SK-N-SH (cell line): Measurements from ENCODE around the gene NR2C2. TPM values are rescaled to one million over a fixed set of nuclear protein-coding genes. Genes with fewer than 3 reads are reported as not detected.

Source experiments
- CTCF ChIA-PET: fragments of 300-600, 350-600 bp; formaldehyde crosslinking; extraction: SDS; loops from one replicate; lab custom pipeline; 2021; lab: Yijun Ruan, JAX
- POLR2A ChIA-PET: fragments of 350-600 bp; sonication (Branson Sonifier 250); formaldehyde crosslinking; extraction: SDS; loops from one replicate; lab custom pipeline; 2020; ENCODE audit warnings: antibody characterized with exemption, inconsistent platforms; lab: Yijun Ruan, JAX
- DNase-seq: peaks from one replicate; pipeline ENCODE4 v3.0.0; 2012
- H2AFZ ChIP-seq: fragments of 200-600 bp; sonication (generic); 2 replicates; pipeline ENCODE4 v1.8.1; 2016; ENCODE audit warnings: antibody characterized with exemption, mild to moderate bottlenecking, low read depth
- H3F3A ChIP-seq: fragments of 200-600 bp; sonication (generic); replicated peaks from 2 replicates; pipeline ENCODE3; 2016; ENCODE audit warnings: antibody characterized with exemption, mild to moderate bottlenecking; ENCODE audit not compliant: insufficient read depth
- H3K27ac ChIP-seq, 2 experiments: fragments of 200-500 bp in 1 of 2; fragments of 200-600 bp in 1 of 2; sonication (Bioruptor generic) in 1 of 2; sonication (generic), shearing (Covaris generic) in 1 of 2; 2 replicates each; pipeline versions ENCODE4 v1.5.1 to v1.6.1; 2014 to 2016; ENCODE audit warnings: low read depth in 2 of 2, inconsistent platforms in 1 of 2, low read length in 1 of 2, mild to moderate bottlenecking in 1 of 2, mixed read lengths in 1 of 2
- H3K27me3 ChIP-seq: fragments of 200-600 bp; sonication (generic), shearing (Covaris generic); 2 replicates; pipeline ENCODE4 v1.6.1; 2016; ENCODE audit warnings: mixed run types; ENCODE audit not compliant: insufficient read depth
- H3K36me3 ChIP-seq, 2 experiments: fragments of 200-500 bp in 1 of 2; fragments of 200-600 bp in 1 of 2; sonication (Bioruptor generic) in 1 of 2; sonication (generic) in 1 of 2; replicated peaks in 1 of 2; 2 replicates each; pipeline versions ENCODE3 to v1.5.1; 2014 to 2016; ENCODE audit warnings: low read length in 1 of 2, mild to moderate bottlenecking in 1 of 2; ENCODE audit not compliant: insufficient read depth in 2 of 2, control insufficient read depth in 1 of 2
- H3K4me1 ChIP-seq, 2 experiments: fragments of 200-500 bp in 1 of 2; fragments of 200-600 bp in 1 of 2; sonication (Bioruptor generic) in 1 of 2; sonication (generic), shearing (Covaris generic) in 1 of 2; 2 replicates each; pipeline versions ENCODE4 v1.5.1 to v1.6.1; 2014 to 2016; ENCODE audit warnings: low read depth in 1 of 2, low read length in 1 of 2, mixed run types in 1 of 2; ENCODE audit not compliant: insufficient read depth in 2 of 2, control insufficient read depth in 1 of 2
- H3K4me2 ChIP-seq: fragments of 200-600 bp; sonication (generic), shearing (Covaris generic); 2 replicates; pipeline ENCODE4 v1.6.1; 2017; ENCODE audit warnings: mixed run types
- H3K4me3 ChIP-seq, 2 experiments: fragments of 200-500 bp in 1 of 2; fragments of 200-600 bp in 1 of 2; sonication (Bioruptor generic) in 1 of 2; sonication (generic), shearing (Covaris generic) in 1 of 2; 2 replicates each; pipeline versions ENCODE4 v1.5.1 to v1.8.1; 2014 to 2016; ENCODE audit warnings: low read depth in 2 of 2, inconsistent platforms in 1 of 2, low read length in 1 of 2, mild to moderate bottlenecking in 1 of 2, mixed read lengths in 1 of 2, moderate library complexity in 1 of 2
- H3K79me2 ChIP-seq: fragments of 200-600 bp; sonication (generic); 2 replicates; pipeline ENCODE4 v1.8.1; 2017; ENCODE audit warnings: mild to moderate bottlenecking; ENCODE audit not compliant: insufficient read depth
- H3K9ac ChIP-seq: fragments of 200-600 bp; sonication (generic); 2 replicates; pipeline ENCODE4 v1.6.1; 2017; ENCODE audit warnings: mixed run types
- H3K9me2 ChIP-seq: fragments of 200-600 bp; sonication (generic); 2 replicates; pipeline ENCODE4 v1.6.1; 2017; ENCODE audit warnings: mixed run types
- H3K9me3 ChIP-seq: fragments of 200-600 bp; sonication (generic); 2 replicates; pipeline ENCODE4 v1.6.1; 2017; ENCODE audit warnings: mixed run types, mild to moderate bottlenecking, moderate library complexity
- H4K20me1 ChIP-seq: fragments of 200-600 bp; sonication (generic); 2 replicates; pipeline ENCODE4 v1.6.1; 2017; ENCODE audit warnings: mild to moderate bottlenecking, mixed run types; ENCODE audit not compliant: insufficient read depth
- EP300 ChIP-seq, 2 experiments: IDR thresholded peaks; 2 replicates each; pipeline versions ENCODE4 v1.4.0 to v1.6.1; 2012; ENCODE audit warnings: borderline replicate concordance in 1 of 2, low read depth in 1 of 2, low read length in 1 of 2
- EZH2phosphoT487 ChIP-seq: fragments of 200-600 bp; sonication (generic); IDR thresholded peaks from 2 replicates; pipeline ENCODE4 v1.6.1; 2017; ENCODE audit warnings: low read depth, mixed run types, mild to moderate bottlenecking, antibody characterized with exemption, moderate library complexity, borderline replicate concordance
- FOSL2 ChIP-seq: IDR thresholded peaks from 2 replicates; pipeline ENCODE4 v1.4.0; 2012; ENCODE audit warnings: low read depth, mild to moderate bottlenecking, moderate library complexity, borderline replicate concordance
- FOXJ3 ChIP-seq: sonication (generic); formaldehyde crosslinking; IDR thresholded peaks from 2 replicates; pipeline ENCODE4 v1.5.1; 2020; ENCODE audit warnings: mild to moderate bottlenecking, missing genetic modification reagents
- FOXM1 ChIP-seq: IDR thresholded peaks from 2 replicates; pipeline ENCODE4 v1.4.0; 2012; ENCODE audit warnings: low read depth, mild to moderate bottlenecking
- GATA2 ChIP-seq: sonication (generic); formaldehyde crosslinking; IDR thresholded peaks from 2 replicates; pipeline ENCODE4 v1.5.0; 2020; ENCODE audit warnings: mild to moderate bottlenecking, missing genetic modification reagents
- MEF2A ChIP-seq: IDR thresholded peaks from 2 replicates; pipeline ENCODE4 v1.4.0; 2012; ENCODE audit warnings: low read depth, borderline replicate concordance
- SIN3A ChIP-seq: IDR thresholded peaks from 2 replicates; pipeline ENCODE4 v1.6.1; 2012; ENCODE audit warnings: low read depth, mild to moderate bottlenecking, low read length, moderate library complexity, borderline replicate concordance
- TCF12 ChIP-seq: IDR thresholded peaks from 2 replicates; pipeline ENCODE4 v1.4.0; 2012
- WGBS: methylation state at CpG from one replicate; pipeline ENCODE4 v1.1.6; 2017; ENCODE audit warnings: low lambda C conversion rate; 5-methylcytosine and 5-hydroxymethylcytosine counted together
- polyA plus RNA-seq, 3 experiments: library from polyadenylated mRNA; depleted of rRNA; stranded (reverse); fragments of >200 nt; gene quantifications; 2 replicates each; pipeline ENCODE4 v1.2.3, GENCODE V29; 2012
- TF ChIP-seq, protein P1 (sequence below): IDR thresholded peaks from 2 replicates; pipeline ENCODE4; 2012
- TF ChIP-seq, protein P2 (sequence below): fragments of 150-350 bp; IDR thresholded peaks from 2 replicates; pipeline ENCODE4 v1.6.1; 2017; ENCODE audit warnings: antibody characterized with exemption, low read length, low read depth, borderline replicate concordance

The NR2C2 gene
- polyA plus RNA-seq, 1 of the 3 experiments (the other 2 are of a cell fraction), result 13.1 TPM

DNA sequence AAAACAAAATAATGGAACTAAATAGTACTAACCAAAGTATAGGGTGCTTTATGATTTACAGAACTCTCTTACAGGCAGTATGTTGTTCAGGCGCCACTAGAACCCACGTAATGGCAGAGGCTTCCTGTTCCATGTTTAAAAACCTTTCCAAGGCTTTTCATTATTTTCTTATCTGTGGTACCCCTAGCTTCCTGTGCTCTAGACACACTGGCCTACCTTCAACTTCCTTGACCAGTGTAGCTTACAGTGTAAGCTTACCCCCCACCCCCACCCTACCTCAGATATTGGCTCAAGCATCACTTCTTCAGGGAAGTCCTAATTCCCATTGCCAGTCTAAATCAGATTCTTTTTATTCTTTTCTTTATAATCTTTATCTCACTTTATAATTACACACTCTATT is 2.9 kb downstream of the NR2C2 start:
- Histone ChIP-seq H4K20me1 (peaks cover 21% of the 10 kb centered on the region), H3K9me2 (no peaks in the 10 kb centered on the region), H3F3A (peaks cover 10% of the 10 kb centered on the region), H3K27ac (no peak overlapping the region; a peak in 1 of 4 replicates), H3K79me2 (peaks cover 86% of the 10 kb centered on the region), H3K4me1 (peaks cover 0 to 18% of the 10 kb centered on the region in 2 experiments; a peak in 3 of 4 replicates), H3K27me3 (no peaks in the 10 kb centered on the region), H3K9me3 (no peaks in the 10 kb centered on the region), H3K9ac (no peak overlapping the region), H2AFZ (no peak overlapping the region), H3K36me3 (peaks cover 13 to 16% of the 10 kb centered on the region in 2 experiments), H3K4me2 (no peak overlapping the region), H3K4me3 (no peak overlapping the region)
- no peak for DNase-seq
- WGBS, result 92% methylated on average over 2 of the region's 2 CpGs
- POLR2A ChIA-PET, result no interaction called here
- CTCF ChIA-PET, result interaction anchor here (2.8 kb wide), 1 partner anchor 24 kb away, joined by 13 read pairs; no protein-coding TSS in a partner anchor
- TF ChIP-seq SIN3A, result no peak
- TF ChIP-seq GATA2 (CRISPR knock-in tag), result no peak
- no peak for TF ChIP-seq FOXM1
- TF ChIP-seq, protein P1, sequence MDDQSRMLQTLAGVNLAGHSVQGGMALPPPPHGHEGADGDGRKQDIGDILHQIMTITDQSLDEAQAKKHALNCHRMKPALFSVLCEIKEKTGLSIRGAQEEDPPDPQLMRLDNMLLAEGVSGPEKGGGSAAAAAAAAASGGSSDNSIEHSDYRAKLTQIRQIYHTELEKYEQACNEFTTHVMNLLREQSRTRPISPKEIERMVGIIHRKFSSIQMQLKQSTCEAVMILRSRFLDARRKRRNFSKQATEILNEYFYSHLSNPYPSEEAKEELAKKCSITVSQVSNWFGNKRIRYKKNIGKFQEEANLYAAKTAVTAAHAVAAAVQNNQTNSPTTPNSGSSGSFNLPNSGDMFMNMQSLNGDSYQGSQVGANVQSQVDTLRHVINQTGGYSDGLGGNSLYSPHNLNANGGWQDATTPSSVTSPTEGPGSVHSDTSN, result no peak
- no peak for TF ChIP-seq EZH2phosphoT487
- no peak for TF ChIP-seq EP300 (IDR thresholded peaks at IDR 0.05; ENCODE audit: borderline replicate concordance in 1 of 2, low read depth in 1 of 2, low read length in 1 of 2)
- TF ChIP-seq, protein P2, sequence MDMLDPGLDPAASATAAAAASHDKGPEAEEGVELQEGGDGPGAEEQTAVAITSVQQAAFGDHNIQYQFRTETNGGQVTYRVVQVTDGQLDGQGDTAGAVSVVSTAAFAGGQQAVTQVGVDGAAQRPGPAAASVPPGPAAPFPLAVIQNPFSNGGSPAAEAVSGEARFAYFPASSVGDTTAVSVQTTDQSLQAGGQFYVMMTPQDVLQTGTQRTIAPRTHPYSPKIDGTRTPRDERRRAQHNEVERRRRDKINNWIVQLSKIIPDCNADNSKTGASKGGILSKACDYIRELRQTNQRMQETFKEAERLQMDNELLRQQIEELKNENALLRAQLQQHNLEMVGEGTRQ, result no peak
- TF ChIP-seq MEF2A, result no peak

DNA sequence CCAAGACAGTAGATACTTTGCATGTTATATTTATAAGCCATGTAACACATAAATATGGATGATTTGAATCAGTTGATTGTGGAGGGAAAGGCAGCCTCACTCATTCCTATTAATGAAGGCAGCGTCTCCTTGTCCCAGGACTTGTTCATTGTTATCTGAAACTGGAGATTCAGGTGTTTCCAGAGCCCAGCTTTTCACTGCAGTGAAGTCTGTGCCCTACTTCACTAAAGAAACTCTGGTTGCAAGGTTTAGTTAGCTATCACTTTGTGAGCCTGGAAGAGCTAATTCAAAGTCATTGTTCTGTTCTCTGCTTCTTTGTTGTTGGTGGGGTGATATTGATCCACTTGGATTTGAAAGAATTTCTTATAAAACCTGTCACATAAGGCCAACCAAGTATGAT is 9.8 kb downstream of the NR2C2 start:
- Histone ChIP-seq H3K9ac (no peak overlapping the region), H3K36me3 (peaks cover 15 to 22% of the 10 kb centered on the region in 2 experiments), H3K9me3 (no peaks in the 10 kb centered on the region), H3K4me2 (no peak overlapping the region), H3K4me3 (no peak overlapping the region), H4K20me1 (peaks cover 40% of the 10 kb centered on the region), H3K27me3 (no peaks in the 10 kb centered on the region), H3F3A (peaks cover 7% of the 10 kb centered on the region), H3K79me2 (peaks cover 98% of the 10 kb centered on the region), H3K9me2 (no peaks in the 10 kb centered on the region), H3K27ac (no peak overlapping the region)
- ChIA-PET CTCF (interaction anchor here (1.4 kb wide), 1 partner anchor 9 kb away, joined by 4 read pairs; no protein-coding TSS in a partner anchor), POLR2A (no interaction called here)
- DNase-seq, result no peak
- no peak for TF ChIP-seq TCF12
- TF ChIP-seq FOXJ3 (CRISPR knock-in tag), result no peak
- TF ChIP-seq FOSL2, result no peak
- TF ChIP-seq MEF2A, result no peak
- TF ChIP-seq, all 33 proteins: peak for 0
- no peak overlapping the region for H2AFZ ChIP-seq
- peaks cover 0 to 5% of the 10 kb centered on the region in 2 experiments; a peak in 3 of 4 replicates for H3K4me1 ChIP-seq
- 100% methylated on average over 1 of the region's 1 CpG for WGBS
